Measurements from ENCODE around the gene LDB1. TPM values are rescaled to one million over a fixed set of nuclear protein-coding genes. Genes with fewer than 3 reads are reported as not detected.

LDB1 gene
- total and polyA plus RNA-seq, 9 donors = 48.3 to 83.0 (median 77.5) TPM

GRCh38 chr10:102065561-102066398 is 54.4 kb downstream of the LDB1 start:
- Histone ChIP-seq H3K27me3 (ENCODE audit: control insufficient read depth, insufficient read depth, low read length) (no peaks in the 10 kb centered on the region), H3K27ac (ENCODE audit: low read length) (peak overlapping the region; percentile 76), H3K4me1 (ENCODE audit: control insufficient read depth, insufficient read depth, low read length) (peaks cover 19% of the 10 kb centered on the region), H3K4me3 (ENCODE audit: low read length) (peak overlapping the region; percentile 57), H3K9me3 (replicated peaks; ENCODE audit: control insufficient read depth, low read depth, low read length) (no peaks in the 10 kb centered on the region), H3K36me3 (ENCODE audit: control insufficient read depth, insufficient read depth, low read length) (peaks cover 14% of the 10 kb centered on the region)
- DNase-seq = no peak
- 9% methylated on average over 62 of the region's 63 CpGs for WGBS (ENCODE audit: insufficient coverage)

- Histone ChIP-seq H3K27me3 (ENCODE audit: control insufficient read depth, insufficient read depth, low read length) (no peaks in the 10 kb centered on the region), H3K27ac (ENCODE audit: low read length) (peak within 1 kb of the TSS; percentile 82), H3K36me3 (ENCODE audit: control insufficient read depth, insufficient read depth, low read length) (peaks cover 14% of the 10 kb centered on the region), H3K4me1 (ENCODE audit: control insufficient read depth, insufficient read depth, low read length) (peaks cover 19% of the 10 kb centered on the region), H3K9me3 (replicated peaks; ENCODE audit: control insufficient read depth, low read depth, low read length) (no peaks in the 10 kb centered on the region), H3K4me3 (ENCODE audit: low read length) (peak within 1 kb of the TSS; percentile 57)
- DNase-seq = peak; percentile 95
- WGBS (ENCODE audit: insufficient coverage) = under 1% methylated on average over 56 of the region's 61 CpGs
Measured at GRCh38 chr10:102064868-102065560, 55.2 kb downstream of the LDB1 start, which contains the start of gene HPS6. HPS6 (plus strand) TSS chr10:102065349; CDS start chr10:102065475, 126 bp downstream.

GRCh38 chr10:102064503-102064867 is 55.7 kb downstream of the LDB1 start:
- WGBS (ENCODE audit: insufficient coverage) = no CpG with 5 or more reads among the region's 2 CpGs
- no peak for DNase-seq
- peaks cover 19% of the 10 kb centered on the region for H3K4me1 ChIP-seq (ENCODE audit: control insufficient read depth, insufficient read depth, low read length)
- peak overlapping the region; percentile 82 for H3K27ac ChIP-seq (ENCODE audit: low read length)
- H3K4me3 ChIP-seq (ENCODE audit: low read length) = peak overlapping the region; percentile 57
- H3K9me3 ChIP-seq (replicated peaks; ENCODE audit: control insufficient read depth, low read depth, low read length) = no peaks in the 10 kb centered on the region
- peaks cover 14% of the 10 kb centered on the region for H3K36me3 ChIP-seq (ENCODE audit: control insufficient read depth, insufficient read depth, low read length)
- H3K27me3 ChIP-seq (ENCODE audit: control insufficient read depth, insufficient read depth, low read length) = no peaks in the 10 kb centered on the region

GRCh38 chr10:102059987-102060386 is 60.2 kb downstream of the LDB1 start:
- DNase-seq = no peak
- H3K27ac ChIP-seq (ENCODE audit: low read length) = no peak overlapping the region
- no peaks in the 10 kb centered on the region for H3K36me3 ChIP-seq (ENCODE audit: control insufficient read depth, insufficient read depth, low read length)
- H3K27me3 ChIP-seq (ENCODE audit: control insufficient read depth, insufficient read depth, low read length) = no peaks in the 10 kb centered on the region
- H3K4me1 ChIP-seq (ENCODE audit: control insufficient read depth, insufficient read depth, low read length) = peaks cover 1% of the 10 kb centered on the region
- H3K9me3 ChIP-seq (replicated peaks; ENCODE audit: control insufficient read depth, low read depth, low read length) = no peaks in the 10 kb centered on the region
- no peak overlapping the region for H3K4me3 ChIP-seq (ENCODE audit: low read length)

Other genes starting within 250 kb of the LDB1 start
- 7.1 TPM for gene ARMH3, start 64.2 kb downstream of the LDB1 start, total RNA-seq
- gene ARMH3, start 64.2 kb downstream of the LDB1 start, polyA plus RNA-seq (ENCODE audit: insufficient read depth in 1 of 8, insufficient read length in 8 of 8, low replicate concordance in 1 of 8) = 10 to 100 TPM; 11.9 to 17.0 (median 12.9) TPM
- 10.1 TPM for gene HPS6, start 55.0 kb downstream of the LDB1 start, total RNA-seq
- 10 to 100 TPM in 4 of 8 donors, 1 to 10 TPM in 4; 9.7 to 11.2 (median 10.0) TPM for gene HPS6, start 55.0 kb downstream of the LDB1 start, polyA plus RNA-seq (ENCODE audit: insufficient read depth in 1 of 8, insufficient read length in 8 of 8, low replicate concordance in 1 of 8)
- gene PPRC1, start 12.7 kb upstream of the LDB1 start, total RNA-seq = 12.9 TPM
- gene PPRC1, start 12.7 kb upstream of the LDB1 start, polyA plus RNA-seq (ENCODE audit: insufficient read depth in 1 of 8, insufficient read length in 8 of 8, low replicate concordance in 1 of 8) = 10 to 100 TPM; 29.2 to 39.1 (median 31.2) TPM
- 34.5 TPM for gene NOLC1, start 32.0 kb upstream of the LDB1 start, total RNA-seq
- 10 to 100 TPM; 56.8 to 78.2 (median 68.1) TPM for gene NOLC1, start 32.0 kb upstream of the LDB1 start, polyA plus RNA-seq (ENCODE audit: insufficient read depth in 1 of 8, insufficient read length in 8 of 8, low replicate concordance in 1 of 8)
- 0.35 TPM for gene ELOVL3, start 105.9 kb upstream of the LDB1 start, total RNA-seq
- gene ELOVL3, start 105.9 kb upstream of the LDB1 start, polyA plus RNA-seq (ENCODE audit: insufficient read depth in 1 of 8, insufficient read length in 8 of 8, low replicate concordance in 1 of 8) = 1 to 10 TPM in 1 of 8 donors, under 1 TPM in 7; 0.46 to 1.1 (median 0.60) TPM
- gene PITX3, start 121.1 kb upstream of the LDB1 start, total RNA-seq = 12.5 TPM
- 10 to 100 TPM; 15.8 to 27.1 (median 19.5) TPM for gene PITX3, start 121.1 kb upstream of the LDB1 start, polyA plus RNA-seq (ENCODE audit: insufficient read depth in 1 of 8, insufficient read length in 8 of 8, low replicate concordance in 1 of 8)
- 27.2 TPM for gene GBF1, start 125.2 kb upstream of the LDB1 start, total RNA-seq
- gene GBF1, start 125.2 kb upstream of the LDB1 start, polyA plus RNA-seq (ENCODE audit: insufficient read depth in 1 of 8, insufficient read length in 8 of 8, low replicate concordance in 1 of 8) = 10 to 100 TPM; 40.8 to 54.6 (median 46.1) TPM

Measured in muscle of leg (tissue), 11 donors.